ENCODE results near the gene DCDC2C. TPM values are rescaled to one million over a fixed set of nuclear protein-coding genes. Genes with fewer than 3 reads are reported as not detected.
A peak's percentile ranks its signal among the peaks of the same experiment; 100 is the strongest.

DCDC2C gene
- total and polyA plus RNA-seq, 4 donors: 0.73 to 1.6 (median 1.1) TPM

GRCh38 chr2:3705782-3706181 is 2.4 kb downstream of the DCDC2C start:
- no peaks in the 10 kb centered on the region for H3K36me3 ChIP-seq (ENCODE audit: control insufficient read depth, insufficient read depth, low read length)
- H3K27ac ChIP-seq (ENCODE audit: low read depth, low read length): no peak overlapping the region
- peaks cover 12% of the 10 kb centered on the region for H3K4me1 ChIP-seq (ENCODE audit: control insufficient read depth, insufficient read depth, low read length)
- 0% methylated on average over 1 of the region's 2 CpGs for WGBS (ENCODE audit: insufficient coverage)
- no peak overlapping the region for H3K4me3 ChIP-seq (ENCODE audit: low read depth, low read length)
- peaks cover 16% of the 10 kb centered on the region for H3K27me3 ChIP-seq (ENCODE audit: control insufficient read depth, insufficient read depth, low read length)
- peak in 2 of 6 donors; percentile 29 to 39 for DNase-seq (ENCODE audit: low read depth in 4 of 6, low spot score in 6 of 6)
- H3K9me3 ChIP-seq (ENCODE audit: control insufficient read depth, insufficient read depth, low read length): no peaks in the 10 kb centered on the region

DNA sequence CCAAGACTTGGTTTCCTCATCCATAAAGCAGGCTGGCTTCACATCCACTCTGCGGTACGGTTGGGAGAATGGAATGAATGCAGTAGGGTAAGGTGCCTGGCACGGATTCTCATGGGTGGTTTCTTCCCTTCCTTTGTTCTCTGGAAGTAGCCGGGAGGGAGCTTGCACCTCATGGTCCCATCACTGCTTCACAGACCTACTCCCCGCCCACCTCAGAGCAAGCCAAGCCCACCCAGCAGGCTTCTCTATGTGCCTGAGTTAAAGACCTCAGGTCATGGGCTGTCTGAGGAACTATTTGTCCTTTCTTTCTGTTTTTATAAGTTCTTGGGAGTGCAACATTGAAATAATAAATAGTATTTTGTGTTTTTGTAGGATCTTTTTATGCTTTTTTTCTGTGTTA is 3.5 kb downstream of the DCDC2C start:
- peaks cover 16% of the 10 kb centered on the region for H3K27me3 ChIP-seq (ENCODE audit: control insufficient read depth, insufficient read depth, low read length)
- H3K4me3 ChIP-seq (ENCODE audit: low read depth, low read length): no peak overlapping the region
- H3K36me3 ChIP-seq (ENCODE audit: control insufficient read depth, insufficient read depth, low read length): no peaks in the 10 kb centered on the region
- no peaks in the 10 kb centered on the region for H3K9me3 ChIP-seq (ENCODE audit: control insufficient read depth, insufficient read depth, low read length)
- peak overlapping the region; percentile 27 for H3K27ac ChIP-seq (ENCODE audit: low read depth, low read length)
- no CpG with 5 or more reads among the region's 5 CpGs for WGBS (ENCODE audit: insufficient coverage)
- peak in 1 of 6 donors; percentile 49 for DNase-seq (ENCODE audit: low read depth in 4 of 6, low spot score in 6 of 6)
- H3K4me1 ChIP-seq (ENCODE audit: control insufficient read depth, insufficient read depth, low read length): peaks cover 12% of the 10 kb centered on the region

DNA sequence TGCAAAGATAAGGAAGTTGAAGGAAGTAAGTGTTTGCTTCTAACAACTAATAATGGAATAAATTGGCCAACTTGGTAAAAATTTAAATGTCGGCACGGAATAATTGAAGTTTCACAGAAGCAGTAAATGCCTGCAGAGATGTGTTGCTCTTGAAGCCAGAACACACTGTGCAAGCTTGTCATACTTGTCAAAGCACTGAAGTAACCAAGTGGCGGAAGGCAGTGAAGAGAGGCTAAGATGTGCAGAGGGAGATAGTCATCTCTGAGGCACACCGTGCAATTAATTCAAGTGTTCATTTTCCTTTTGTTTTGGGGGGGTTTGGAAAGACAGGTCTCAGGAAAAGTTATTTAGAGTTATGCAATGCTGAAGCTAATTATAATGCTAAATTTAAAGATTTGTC is 5.2 kb downstream of the DCDC2C start:
- Histone ChIP-seq H3K27ac (ENCODE audit: low read depth, low read length) (no peak overlapping the region), H3K9me3 (ENCODE audit: control insufficient read depth, insufficient read depth, low read length) (no peaks in the 10 kb centered on the region), H3K4me1 (ENCODE audit: control insufficient read depth, insufficient read depth, low read length) (peaks cover 7% of the 10 kb centered on the region), H3K27me3 (ENCODE audit: control insufficient read depth, insufficient read depth, low read length) (peaks cover 4% of the 10 kb centered on the region), H3K4me3 (ENCODE audit: low read depth, low read length) (no peak overlapping the region), H3K36me3 (ENCODE audit: control insufficient read depth, insufficient read depth, low read length) (no peaks in the 10 kb centered on the region)
- WGBS (ENCODE audit: insufficient coverage): 55% methylated on average over 3 of the region's 4 CpGs
- peak in 1 of 6 donors; percentile 27 for DNase-seq (ENCODE audit: low read depth in 4 of 6, low spot score in 6 of 6)

DNA sequence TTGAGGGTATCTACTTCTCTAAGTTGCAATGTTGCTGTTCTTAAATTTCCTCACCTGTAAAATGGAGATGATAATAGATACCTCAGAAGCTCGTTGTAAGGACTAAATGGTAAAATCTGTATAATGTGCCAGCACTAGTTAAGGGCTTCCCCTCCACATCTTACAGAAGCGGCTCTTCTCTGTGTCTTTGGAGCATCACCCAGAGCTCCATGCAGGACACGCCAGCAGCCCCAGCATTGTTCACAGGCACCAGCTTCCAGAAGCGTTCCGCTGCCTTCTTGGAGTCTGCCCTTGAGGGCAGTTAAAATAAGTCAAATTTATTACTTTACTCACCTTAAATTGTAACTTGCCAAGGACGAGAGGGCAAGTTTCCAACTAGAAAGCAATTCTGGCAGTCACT is 5.8 kb downstream of the DCDC2C start:
- Histone ChIP-seq H3K27me3 (ENCODE audit: control insufficient read depth, insufficient read depth, low read length) (no peaks in the 10 kb centered on the region), H3K27ac (ENCODE audit: low read depth, low read length) (no peak overlapping the region), H3K4me1 (ENCODE audit: control insufficient read depth, insufficient read depth, low read length) (peaks cover 2% of the 10 kb centered on the region), H3K9me3 (ENCODE audit: control insufficient read depth, insufficient read depth, low read length) (no peaks in the 10 kb centered on the region), H3K36me3 (ENCODE audit: control insufficient read depth, insufficient read depth, low read length) (no peaks in the 10 kb centered on the region), H3K4me3 (ENCODE audit: low read depth, low read length) (no peak overlapping the region)
- 90% methylated on average over 2 of the region's 6 CpGs for WGBS (ENCODE audit: insufficient coverage)
- peak in 1 of 6 donors; percentile 36 for DNase-seq (ENCODE audit: low read depth in 4 of 6, low spot score in 6 of 6)

GRCh38 chr2:3712424-3712823 is 9.0 kb downstream of the DCDC2C start:
- WGBS (ENCODE audit: insufficient coverage): 33% methylated on average over 1 of the region's 3 CpGs
- Histone ChIP-seq H3K27me3 (ENCODE audit: control insufficient read depth, insufficient read depth, low read length) (no peaks in the 10 kb centered on the region), H3K27ac (ENCODE audit: low read depth, low read length) (no peak overlapping the region), H3K4me1 (ENCODE audit: control insufficient read depth, insufficient read depth, low read length) (peaks cover 2% of the 10 kb centered on the region), H3K9me3 (ENCODE audit: control insufficient read depth, insufficient read depth, low read length) (no peaks in the 10 kb centered on the region), H3K36me3 (ENCODE audit: control insufficient read depth, insufficient read depth, low read length) (no peaks in the 10 kb centered on the region), H3K4me3 (ENCODE audit: low read depth, low read length) (no peak overlapping the region)
- DNase-seq (ENCODE audit: low read depth in 4 of 6, low spot score in 6 of 6): no peak

DNA sequence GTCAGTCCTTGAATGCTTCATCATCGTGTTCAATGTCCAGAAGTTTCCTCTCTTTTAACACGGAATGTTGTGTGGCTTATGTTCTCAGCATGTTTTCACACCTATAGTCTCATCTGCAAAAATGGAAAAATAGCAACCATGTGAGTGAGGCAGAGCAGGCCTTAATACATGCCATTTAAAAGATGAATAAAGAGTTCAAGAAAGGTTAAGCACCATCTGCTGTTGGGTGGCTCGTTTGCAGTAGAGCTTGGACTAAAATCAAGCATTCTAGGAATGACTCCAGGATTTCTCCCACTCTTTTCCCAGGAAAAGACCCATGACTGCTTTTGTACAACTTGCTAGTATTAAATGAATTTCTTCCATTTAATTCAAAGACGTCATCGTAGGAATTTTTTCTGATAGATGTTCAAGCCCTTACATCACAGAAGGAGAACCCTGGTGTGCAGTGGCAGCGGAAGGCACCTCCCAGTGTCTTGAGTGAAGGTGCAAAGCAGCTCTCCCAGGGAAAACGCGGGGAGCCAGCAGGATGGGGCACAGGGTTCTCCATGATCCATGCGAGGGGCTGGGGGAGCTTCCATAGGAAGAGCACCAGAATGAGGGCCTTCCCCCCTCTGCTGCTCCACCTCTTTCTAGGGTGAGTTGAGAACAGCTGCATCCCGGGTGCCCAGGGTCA is 9.6 kb downstream of the DCDC2C start:
- H3K4me1 ChIP-seq (ENCODE audit: control insufficient read depth, insufficient read depth, low read length): no peaks in the 10 kb centered on the region
- peak in 2 of 6 donors; percentile 17 to 75 for DNase-seq (ENCODE audit: low read depth in 4 of 6, low spot score in 6 of 6)
- peak overlapping the region; percentile 29 for H3K27ac ChIP-seq (ENCODE audit: low read depth, low read length)
- H3K9me3 ChIP-seq (ENCODE audit: control insufficient read depth, insufficient read depth, low read length): no peaks in the 10 kb centered on the region
- H3K27me3 ChIP-seq (ENCODE audit: control insufficient read depth, insufficient read depth, low read length): no peaks in the 10 kb centered on the region
- H3K4me3 ChIP-seq (ENCODE audit: low read depth, low read length): no peak overlapping the region
- H3K36me3 ChIP-seq (ENCODE audit: control insufficient read depth, insufficient read depth, low read length): no peaks in the 10 kb centered on the region
- WGBS (ENCODE audit: insufficient coverage): 86% methylated on average over 5 of the region's 10 CpGs

DNA sequence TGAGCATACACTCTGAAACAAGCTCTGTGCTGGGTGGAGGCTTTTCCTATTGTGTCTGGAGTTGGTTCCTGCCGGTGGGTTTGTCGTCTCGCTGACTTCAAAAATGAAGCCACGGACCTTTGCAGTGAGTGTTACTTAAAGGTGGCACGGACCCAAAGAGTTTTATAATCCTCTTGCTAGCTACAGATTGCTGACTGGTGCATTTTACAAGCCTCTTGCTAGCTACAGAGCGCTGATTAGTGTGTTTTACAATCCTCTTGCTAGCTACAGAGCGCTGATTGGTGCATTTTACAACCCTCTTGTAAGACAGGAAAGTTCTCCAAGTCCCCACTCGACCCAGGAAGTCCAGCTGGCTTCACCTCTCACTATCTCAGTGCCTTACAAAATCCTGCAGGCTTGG is 15.3 kb downstream of the DCDC2C start:
- Histone ChIP-seq H3K36me3 (ENCODE audit: control insufficient read depth, insufficient read depth, low read length) (no peaks in the 10 kb centered on the region), H3K27ac (ENCODE audit: low read depth, low read length) (no peak overlapping the region), H3K27me3 (ENCODE audit: control insufficient read depth, insufficient read depth, low read length) (no peaks in the 10 kb centered on the region), H3K4me3 (ENCODE audit: low read depth, low read length) (no peak overlapping the region), H3K9me3 (ENCODE audit: control insufficient read depth, insufficient read depth, low read length) (peaks cover 2% of the 10 kb centered on the region), H3K4me1 (ENCODE audit: control insufficient read depth, insufficient read depth, low read length) (no peaks in the 10 kb centered on the region)
- DNase-seq (ENCODE audit: low read depth in 4 of 6, low spot score in 6 of 6): no peak
- WGBS (ENCODE audit: insufficient coverage): 83% methylated on average over 7 of the region's 8 CpGs

DNA sequence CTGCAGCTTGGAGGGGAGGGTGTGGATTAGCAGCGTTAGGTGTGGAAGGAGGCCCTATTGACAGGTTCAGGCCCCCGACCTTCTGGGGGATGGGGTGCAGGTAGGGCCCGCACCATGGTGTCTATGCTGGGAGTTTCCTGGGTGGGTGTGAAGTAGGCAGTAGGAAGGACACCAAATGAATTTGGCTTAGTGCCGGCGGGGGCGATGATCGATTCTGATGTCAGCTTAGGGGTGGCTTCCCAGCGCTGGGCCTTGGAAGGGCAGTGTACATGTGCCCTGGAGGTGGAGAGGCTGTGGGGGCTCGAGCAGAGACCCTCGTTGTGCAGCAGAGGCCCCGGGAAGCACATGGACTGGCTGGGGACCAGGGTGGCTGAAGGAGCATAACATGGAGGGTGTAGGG is 21.6 kb downstream of the DCDC2C start:
- 96% methylated on average over 11 of the region's 11 CpGs for WGBS (ENCODE audit: insufficient coverage)
- Histone ChIP-seq H3K9me3 (ENCODE audit: control insufficient read depth, insufficient read depth, low read length) (no peaks in the 10 kb centered on the region), H3K4me1 (ENCODE audit: control insufficient read depth, insufficient read depth, low read length) (peaks cover 12% of the 10 kb centered on the region), H3K4me3 (ENCODE audit: low read depth, low read length) (no peak overlapping the region), H3K27ac (ENCODE audit: low read depth, low read length) (no peak overlapping the region), H3K36me3 (ENCODE audit: control insufficient read depth, insufficient read depth, low read length) (no peaks in the 10 kb centered on the region), H3K27me3 (ENCODE audit: control insufficient read depth, insufficient read depth, low read length) (no peaks in the 10 kb centered on the region)
- no peak for DNase-seq (ENCODE audit: low read depth in 4 of 6, low spot score in 6 of 6)

DNA sequence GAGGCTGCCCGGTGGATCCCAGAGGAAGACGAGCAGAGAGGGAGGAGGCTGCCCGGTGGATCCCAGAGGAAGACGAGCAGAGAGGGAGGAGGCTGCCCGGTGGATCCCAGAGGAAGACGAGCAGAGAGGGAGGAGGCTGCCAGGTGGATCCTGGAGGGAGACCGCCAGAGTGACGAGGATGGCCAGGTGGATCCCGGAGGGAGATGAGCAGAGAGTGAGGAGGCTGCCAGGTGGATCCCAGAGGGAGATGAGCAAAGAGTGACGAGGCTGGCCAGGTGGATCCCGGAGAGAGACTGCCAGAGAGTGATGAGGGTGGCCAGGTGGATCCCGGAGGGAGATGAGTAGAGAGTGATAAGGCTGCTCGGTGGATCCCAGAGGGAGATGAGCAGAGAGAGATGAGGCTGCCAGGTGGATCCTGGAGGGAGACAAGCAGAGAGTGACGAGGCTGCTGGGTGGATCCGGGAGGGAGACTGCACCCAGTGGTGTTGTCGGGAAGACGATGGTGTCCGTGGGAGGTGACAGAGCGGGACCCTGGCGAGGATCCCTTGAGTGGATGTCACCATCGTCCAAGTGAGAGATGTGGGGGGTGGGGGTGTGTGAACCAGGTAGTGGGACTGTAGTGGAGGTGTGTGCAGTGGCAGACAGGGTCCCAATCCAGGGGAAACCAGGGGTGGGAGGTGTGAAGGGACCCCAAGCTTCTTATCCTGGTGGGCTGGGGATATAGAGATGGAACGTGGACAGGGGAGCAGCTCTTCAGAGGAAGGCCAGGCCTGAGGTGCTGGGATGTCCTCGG is 22.3 kb downstream of the DCDC2C start:
- no peak for DNase-seq (ENCODE audit: low read depth in 4 of 6, low spot score in 6 of 6)
- Histone ChIP-seq H3K27ac (ENCODE audit: low read depth, low read length) (no peak overlapping the region), H3K36me3 (ENCODE audit: control insufficient read depth, insufficient read depth, low read length) (no peaks in the 10 kb centered on the region), H3K9me3 (ENCODE audit: control insufficient read depth, insufficient read depth, low read length) (no peaks in the 10 kb centered on the region), H3K4me3 (ENCODE audit: low read depth, low read length) (no peak overlapping the region), H3K27me3 (ENCODE audit: control insufficient read depth, insufficient read depth, low read length) (no peaks in the 10 kb centered on the region), H3K4me1 (ENCODE audit: control insufficient read depth, insufficient read depth, low read length) (peaks cover 12% of the 10 kb centered on the region)
- WGBS (ENCODE audit: insufficient coverage): 87% methylated on average over 17 of the region's 23 CpGs

- H3K9me3 ChIP-seq (ENCODE audit: control insufficient read depth, insufficient read depth, low read length): no peaks in the 10 kb centered on the region
- peaks cover 12% of the 10 kb centered on the region for H3K4me1 ChIP-seq (ENCODE audit: control insufficient read depth, insufficient read depth, low read length)
- 94% methylated on average over 9 of the region's 10 CpGs for WGBS (ENCODE audit: insufficient coverage)
- no peak for DNase-seq (ENCODE audit: low read depth in 4 of 6, low spot score in 6 of 6)
- H3K27ac ChIP-seq (ENCODE audit: low read depth, low read length): no peak overlapping the region
- no peaks in the 10 kb centered on the region for H3K27me3 ChIP-seq (ENCODE audit: control insufficient read depth, insufficient read depth, low read length)
- no peaks in the 10 kb centered on the region for H3K36me3 ChIP-seq (ENCODE audit: control insufficient read depth, insufficient read depth, low read length)
- no peak overlapping the region for H3K4me3 ChIP-seq (ENCODE audit: low read depth, low read length)
Observed at GRCh38 chr2:3726511-3726910, 23.1 kb downstream of the DCDC2C start.

All from spinal cord (tissue), 10 donors.